OCI-LY7 (cell line): Measurements from ENCODE around the gene ZNF382. TPM values are rescaled to one million over a fixed set of nuclear protein-coding genes. Genes with fewer than 3 reads are reported as not detected.

Experiments
- BruUV-seq: library from RNA; stranded (reverse); fragments of 400-500 nt; replicated peaks from 2 replicates; lab custom pipeline; 2021; lab: Mats Ljungman, UMichigan
- CTCF ChIA-PET: fragments of 300-600 bp; sonication (Branson Sonifier 250); formaldehyde crosslinking; loops from one replicate; lab custom pipeline; 2022; ENCODE audit warnings: antibody characterized with exemption; ENCODE audit not compliant: unreplicated experiment; lab: Charles Lee
- POLR2A ChIA-PET: fragments of 300-600 bp; sonication (Branson Sonifier 250); formaldehyde crosslinking; loops from one replicate; lab custom pipeline; 2022; ENCODE audit warnings: antibody characterized with exemption; lab: Charles Lee
- DNase-seq: peaks from one replicate; pipeline ENCODE4 v3.0.0-alpha.2; 2015; ENCODE audit warnings: low spot score
- H2AFZ ChIP-seq: fragments of 200-600 bp; sonication (generic), shearing (Covaris generic); 2 replicates; pipeline ENCODE4 v1.6.1; 2014; ENCODE audit warnings: mild to moderate bottlenecking, antibody characterized with exemption, low read length, moderate library complexity
- H3K27ac ChIP-seq: fragments of 200-600 bp; sonication (generic); 2 replicates; pipeline ENCODE4 v1.5.1; 2014; ENCODE audit warnings: mixed run types, low read depth, mild to moderate bottlenecking, moderate library complexity, low read length, inconsistent platforms; ENCODE audit not compliant: poor library complexity, severe bottlenecking
- H3K36me3 ChIP-seq: fragments of 200-600 bp; sonication (generic); 2 replicates; pipeline ENCODE4 v1.6.1; 2014; ENCODE audit warnings: mild to moderate bottlenecking, antibody characterized with exemption, low read length, moderate library complexity, mixed read lengths; ENCODE audit not compliant: insufficient read depth
- H3K4me1 ChIP-seq: fragments of 200-600 bp; sonication (generic); 2 replicates; pipeline ENCODE4 v1.5.1; 2014; ENCODE audit warnings: mild to moderate bottlenecking, low read length; ENCODE audit not compliant: insufficient read depth, poor library complexity, severe bottlenecking
- H3K4me2 ChIP-seq: fragments of 200-600 bp; sonication (generic); 2 replicates; pipeline ENCODE4 v1.6.1; 2014; ENCODE audit warnings: mild to moderate bottlenecking, low read length
- H3K4me3 ChIP-seq: fragments of 200-600 bp; sonication (generic); 2 replicates; pipeline ENCODE4 v1.5.1; 2014; ENCODE audit warnings: mild to moderate bottlenecking, low read depth, low read length; ENCODE audit not compliant: poor library complexity, severe bottlenecking
- H3K79me2 ChIP-seq: fragments of 200-600 bp; sonication (generic); 2 replicates; pipeline ENCODE4 v1.6.1; 2016; ENCODE audit warnings: low read depth, mild to moderate bottlenecking, low read length, moderate library complexity, mixed read lengths; ENCODE audit not compliant: insufficient read depth
- H3K9me2 ChIP-seq: fragments of 200-600 bp; sonication (generic); 2 replicates; pipeline ENCODE4 v1.6.1; 2016; ENCODE audit warnings: mild to moderate bottlenecking, low read length, mixed read lengths; ENCODE audit not compliant: insufficient read depth
- H3K9me3 ChIP-seq: fragments of 200-600 bp; sonication (generic); 2 replicates; pipeline ENCODE4 v1.6.1; 2014; ENCODE audit warnings: mild to moderate bottlenecking, mixed run types, low read length, mixed read lengths
- H4K20me1 ChIP-seq: fragments of 200-600 bp; sonication (generic); 2 replicates; pipeline ENCODE4 v1.6.1; 2014; ENCODE audit warnings: mild to moderate bottlenecking, antibody characterized with exemption, low read length, moderate library complexity, mixed read lengths; ENCODE audit not compliant: insufficient read depth
- EZH2phosphoT487 ChIP-seq: fragments of 200-600 bp; sonication (generic); IDR thresholded peaks from 2 replicates; pipeline ENCODE4 v1.6.1; 2018; ENCODE audit warnings: low read depth, borderline replicate concordance, mild to moderate bottlenecking, mixed run types, antibody characterized with exemption, low read length, moderate library complexity, mixed read lengths
- intact Hi-C: fragments of 100-400 bp; cut with micrococcal nuclease; formaldehyde crosslinking; loops from one replicate; pipeline ENCODE4 v1.10.0; 2022; ENCODE audit not compliant: unreplicated experiment
- total RNA-seq, 2 experiments: library from RNA; depleted of rRNA in 1 of 2; stranded (reverse); fragments of >200 nt in 1 of 2; shearing (Covaris generic) in 1 of 2; gene quantifications; 2 replicates each; pipeline ENCODE4 v1.2.3, GENCODE V29; 2014 to 2022
- TF ChIP-seq, protein P1 (sequence below): fragments of 200-600 bp; sonication (generic); conservative IDR thresholded peaks from 2 replicates; pipeline ENCODE4 v1.5.1; 2014; ENCODE audit warnings: mild to moderate bottlenecking, antibody characterized with exemption, low read length, moderate library complexity, mixed read lengths

The ZNF382 gene
- total RNA-seq, 2 experiments from 2014 or later: 2.1 TPM

DNA sequence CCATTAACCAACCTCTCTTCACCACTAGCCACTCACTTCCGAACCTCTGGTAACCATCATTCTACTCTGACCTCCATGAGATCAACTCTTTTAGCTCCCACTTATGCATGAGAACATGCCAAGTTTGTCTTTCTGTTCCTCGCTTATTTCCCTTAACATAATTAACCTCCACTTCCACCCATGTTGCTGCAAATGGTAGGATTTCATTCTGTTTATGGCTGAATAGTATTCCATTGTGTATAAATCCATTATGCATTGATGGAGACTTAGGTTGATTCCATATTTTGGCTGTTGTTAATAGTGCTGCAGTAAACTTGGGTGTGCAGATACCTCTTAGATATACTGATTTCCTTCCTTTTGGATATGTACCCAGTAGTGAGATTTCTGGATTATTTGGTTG lies 30.2 kb downstream of the ZNF382 start:
- no peak for TF ChIP-seq EZH2phosphoT487
- TF ChIP-seq, protein P1, sequence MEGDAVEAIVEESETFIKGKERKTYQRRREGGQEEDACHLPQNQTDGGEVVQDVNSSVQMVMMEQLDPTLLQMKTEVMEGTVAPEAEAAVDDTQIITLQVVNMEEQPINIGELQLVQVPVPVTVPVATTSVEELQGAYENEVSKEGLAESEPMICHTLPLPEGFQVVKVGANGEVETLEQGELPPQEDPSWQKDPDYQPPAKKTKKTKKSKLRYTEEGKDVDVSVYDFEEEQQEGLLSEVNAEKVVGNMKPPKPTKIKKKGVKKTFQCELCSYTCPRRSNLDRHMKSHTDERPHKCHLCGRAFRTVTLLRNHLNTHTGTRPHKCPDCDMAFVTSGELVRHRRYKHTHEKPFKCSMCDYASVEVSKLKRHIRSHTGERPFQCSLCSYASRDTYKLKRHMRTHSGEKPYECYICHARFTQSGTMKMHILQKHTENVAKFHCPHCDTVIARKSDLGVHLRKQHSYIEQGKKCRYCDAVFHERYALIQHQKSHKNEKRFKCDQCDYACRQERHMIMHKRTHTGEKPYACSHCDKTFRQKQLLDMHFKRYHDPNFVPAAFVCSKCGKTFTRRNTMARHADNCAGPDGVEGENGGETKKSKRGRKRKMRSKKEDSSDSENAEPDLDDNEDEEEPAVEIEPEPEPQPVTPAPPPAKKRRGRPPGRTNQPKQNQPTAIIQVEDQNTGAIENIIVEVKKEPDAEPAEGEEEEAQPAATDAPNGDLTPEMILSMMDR: no peak
- no peak overlapping the region for H3K4me2 ChIP-seq
- H3K4me3 ChIP-seq: no peak overlapping the region
- H4K20me1 ChIP-seq: no peaks in the 10 kb centered on the region
- no peaks in the 10 kb centered on the region for H3K79me2 ChIP-seq
- H3K27ac ChIP-seq: no peak overlapping the region
- intact Hi-C loops: no loop called here
- DNase-seq: no peak
- H3K4me1 ChIP-seq: no peaks in the 10 kb centered on the region
- 0 out of 2 replicates have a peak, but pooled peaks cover 8% of the 10 kb centered on the region for H3K36me3 ChIP-seq
- H2AFZ ChIP-seq: no peak overlapping the region
- H3K9me3 ChIP-seq: peaks cover 38% of the 10 kb centered on the region; the same call in 1 of the 2 replicates
- POLR2A ChIA-PET: no interaction called here
- no peaks in the 10 kb centered on the region for H3K9me2 ChIP-seq
- BruUV-seq: no TSS peak
- CTCF ChIA-PET: no interaction called here

DNA sequence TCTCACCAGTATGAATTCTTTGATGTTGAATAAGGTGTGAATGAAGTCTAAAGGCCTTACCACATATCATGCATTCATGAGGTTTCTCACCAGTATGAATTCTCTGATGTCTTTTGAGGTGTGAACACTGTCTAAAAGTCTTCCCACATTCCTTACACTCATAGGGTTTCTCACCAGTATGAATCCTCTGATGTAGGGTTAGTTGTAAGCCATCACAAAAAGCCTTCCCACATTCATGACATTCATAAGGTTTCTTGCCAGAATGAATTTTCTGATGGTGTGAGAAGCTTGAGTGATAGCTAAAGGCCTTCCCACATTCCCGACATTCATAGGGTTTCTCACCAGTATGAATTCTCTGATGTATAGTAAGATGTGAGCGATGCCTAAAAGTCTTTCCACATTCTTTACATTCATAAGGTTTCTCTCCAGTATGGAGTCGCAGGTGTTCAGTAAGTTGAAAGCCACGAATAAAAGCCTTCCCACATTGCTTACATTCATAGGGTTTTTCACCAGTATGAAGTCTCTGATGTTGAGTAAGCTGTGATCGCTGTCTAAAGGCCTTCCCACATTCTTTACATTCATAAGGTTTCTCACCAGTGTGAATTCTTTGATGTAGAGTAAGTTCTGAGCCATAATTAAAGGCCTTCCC lies 33.9 kb downstream of the ZNF382 start:
- intact Hi-C loops: no loop called here
- ChIA-PET CTCF (no interaction called here), POLR2A (interaction anchor here (0.6 kb wide), 1 partner anchor 314 kb away, joined by 3 read pairs; no protein-coding TSS in a partner anchor)
- no peak for TF ChIP-seq EZH2phosphoT487
- TF ChIP-seq, protein P1: no peak
- Histone ChIP-seq H3K36me3 (peaks cover 12% of the 10 kb centered on the region; the same call in 1 of the 2 replicates), H3K27ac (no peak overlapping the region), H3K4me3 (no peak overlapping the region), H3K4me1 (no peaks in the 10 kb centered on the region), H3K4me2 (no peak overlapping the region), H3K79me2 (no peaks in the 10 kb centered on the region), H2AFZ (no peak overlapping the region), H3K9me2 (no peaks in the 10 kb centered on the region), H3K9me3 (peaks cover 53% of the 10 kb centered on the region; the same call in 1 of the 2 replicates), H4K20me1 (no peaks in the 10 kb centered on the region)
- BruUV-seq: no TSS peak
- no peak for DNase-seq

DNA sequence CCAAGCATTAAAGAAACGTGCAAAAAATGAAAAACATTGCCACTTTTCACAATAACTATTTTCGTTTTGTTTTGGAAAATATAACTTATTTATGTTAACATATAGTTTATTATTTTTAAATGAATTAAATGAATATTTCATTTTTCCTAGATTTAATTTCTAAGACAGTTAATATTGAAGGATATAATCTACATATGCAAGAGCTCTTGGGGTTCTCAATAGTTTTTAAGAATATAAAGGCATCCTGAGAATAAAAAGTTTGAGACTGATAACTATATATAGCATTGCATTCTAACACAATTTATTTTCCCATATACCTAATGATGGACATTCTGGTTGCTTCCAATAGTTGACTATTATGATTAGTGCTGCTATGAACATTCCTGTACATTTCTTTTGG lies 41.6 kb downstream of the ZNF382 start:
- intact Hi-C loops: no loop called here
- H3K4me3 ChIP-seq: no peak overlapping the region
- DNase-seq: no peak
- H3K9me3 ChIP-seq: peaks cover 17% of the 10 kb centered on the region; the same call in 1 of the 2 replicates
- POLR2A ChIA-PET: no interaction called here
- CTCF ChIA-PET: no interaction called here
- H3K4me1 ChIP-seq: no peaks in the 10 kb centered on the region
- no TSS peak for BruUV-seq
- no peak for TF ChIP-seq EZH2phosphoT487
- TF ChIP-seq, protein P1: no peak
- H3K27ac ChIP-seq: no peak overlapping the region
- peaks cover 7% of the 10 kb centered on the region; the same call in 1 of the 2 replicates for H3K36me3 ChIP-seq
- no peaks in the 10 kb centered on the region for H4K20me1 ChIP-seq
- H3K79me2 ChIP-seq: no peaks in the 10 kb centered on the region
- no peaks in the 10 kb centered on the region for H3K9me2 ChIP-seq
- no peak overlapping the region for H3K4me2 ChIP-seq
- no peak overlapping the region for H2AFZ ChIP-seq
